ENCODE data around the gene CRLF1.

The CRLF1 gene

GRCh38 chr19:18647807-18648206, 41.2 kb upstream of the CRLF1 start:
- Histone ChIP-seq H3K4me3 (ENCODE audit: low read depth, low read length) (no peak overlapping the region), H3K9me3 (ENCODE audit: control insufficient read depth, insufficient read depth, low read depth, low read length) (no peaks in the 10 kb centered on the region), H3K36me3 (ENCODE audit: control insufficient read depth in 2 of 2, insufficient read depth in 1 of 2, low read length in 2 of 2) (no peaks in the 10 kb centered on the region), H3K27ac (ENCODE audit: extremely low read depth, low read depth, low read length) (no peak overlapping the region), H3K4me1 (ENCODE audit: control insufficient read depth, insufficient read depth, low read length) (no peaks in the 10 kb centered on the region)
- POLR2A ChIA-PET = no interaction called here
- TF ChIP-seq ZNF266 (tag by site-specific recombination; IDR thresholded peaks at IDR 0.05; ENCODE audit: low read depth) (no peak), ZNF366 (tag by site-specific recombination; conservative IDR thresholded peaks at IDR 0.05) (0 out of 2 replicates have a peak, but pooled peaks have one; percentile 5), GFI1B (tag by site-specific recombination; IDR thresholded peaks at IDR 0.05) (no peak), ZNF274 (IDR thresholded peaks at IDR 0.05; ENCODE audit: low read length) (no peak), ZNF274 (tag by site-specific recombination; IDR thresholded peaks at IDR 0.05; ENCODE audit: borderline replicate concordance) (no peak)
- CTCF ChIA-PET = no interaction called here

DNA sequence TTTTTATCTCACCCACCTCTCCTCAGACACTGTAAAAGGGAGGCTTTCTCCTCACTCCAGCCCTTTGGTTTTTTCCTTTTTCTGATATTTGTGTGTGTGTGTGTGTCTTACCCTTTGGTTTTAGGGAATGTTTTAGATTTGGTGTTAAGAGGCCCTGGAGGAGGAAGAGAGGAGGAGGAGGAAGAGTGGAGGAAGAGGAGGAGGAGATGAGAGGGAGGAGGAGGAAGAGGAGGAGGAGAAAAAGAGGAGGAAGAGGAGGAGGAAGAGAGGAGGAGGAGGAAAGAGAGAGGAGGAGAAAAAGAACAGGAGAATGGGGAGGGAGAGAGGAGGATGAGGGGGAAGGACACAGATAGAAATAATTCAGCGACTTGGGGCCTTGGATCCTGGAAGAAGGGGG, 40.8 kb upstream of the CRLF1 start:
- Histone ChIP-seq H3K36me3 (ENCODE audit: control insufficient read depth in 2 of 2, insufficient read depth in 1 of 2, low read length in 2 of 2) (no peaks in the 10 kb centered on the region), H3K9me3 (ENCODE audit: control insufficient read depth, insufficient read depth, low read depth, low read length) (no peaks in the 10 kb centered on the region), H3K4me1 (ENCODE audit: control insufficient read depth, insufficient read depth, low read length) (no peaks in the 10 kb centered on the region), H3K27ac (ENCODE audit: extremely low read depth, low read depth, low read length) (no peak overlapping the region), H3K4me3 (ENCODE audit: low read depth, low read length) (no peak overlapping the region)
- ChIA-PET CTCF (no interaction called here), POLR2A (no interaction called here)
- no peak for TF ChIP-seq HOXA7 (CRISPR knock-in tag; IDR thresholded peaks at IDR 0.05; ENCODE audit: borderline replicate concordance)
- TF ChIP-seq, protein P1, sequence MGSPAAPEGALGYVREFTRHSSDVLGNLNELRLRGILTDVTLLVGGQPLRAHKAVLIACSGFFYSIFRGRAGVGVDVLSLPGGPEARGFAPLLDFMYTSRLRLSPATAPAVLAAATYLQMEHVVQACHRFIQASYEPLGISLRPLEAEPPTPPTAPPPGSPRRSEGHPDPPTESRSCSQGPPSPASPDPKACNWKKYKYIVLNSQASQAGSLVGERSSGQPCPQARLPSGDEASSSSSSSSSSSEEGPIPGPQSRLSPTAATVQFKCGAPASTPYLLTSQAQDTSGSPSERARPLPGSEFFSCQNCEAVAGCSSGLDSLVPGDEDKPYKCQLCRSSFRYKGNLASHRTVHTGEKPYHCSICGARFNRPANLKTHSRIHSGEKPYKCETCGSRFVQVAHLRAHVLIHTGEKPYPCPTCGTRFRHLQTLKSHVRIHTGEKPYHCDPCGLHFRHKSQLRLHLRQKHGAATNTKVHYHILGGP (tag by site-specific recombination; IDR thresholded peaks at IDR 0.05) = no peak
- TF ChIP-seq, protein P2, sequence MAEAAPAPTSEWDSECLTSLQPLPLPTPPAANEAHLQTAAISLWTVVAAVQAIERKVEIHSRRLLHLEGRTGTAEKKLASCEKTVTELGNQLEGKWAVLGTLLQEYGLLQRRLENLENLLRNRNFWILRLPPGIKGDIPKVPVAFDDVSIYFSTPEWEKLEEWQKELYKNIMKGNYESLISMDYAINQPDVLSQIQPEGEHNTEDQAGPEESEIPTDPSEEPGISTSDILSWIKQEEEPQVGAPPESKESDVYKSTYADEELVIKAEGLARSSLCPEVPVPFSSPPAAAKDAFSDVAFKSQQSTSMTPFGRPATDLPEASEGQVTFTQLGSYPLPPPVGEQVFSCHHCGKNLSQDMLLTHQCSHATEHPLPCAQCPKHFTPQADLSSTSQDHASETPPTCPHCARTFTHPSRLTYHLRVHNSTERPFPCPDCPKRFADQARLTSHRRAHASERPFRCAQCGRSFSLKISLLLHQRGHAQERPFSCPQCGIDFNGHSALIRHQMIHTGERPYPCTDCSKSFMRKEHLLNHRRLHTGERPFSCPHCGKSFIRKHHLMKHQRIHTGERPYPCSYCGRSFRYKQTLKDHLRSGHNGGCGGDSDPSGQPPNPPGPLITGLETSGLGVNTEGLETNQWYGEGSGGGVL (tag by site-specific recombination; IDR thresholded peaks at IDR 0.05) = peak; percentile 60
- TF ChIP-seq, protein P3, sequence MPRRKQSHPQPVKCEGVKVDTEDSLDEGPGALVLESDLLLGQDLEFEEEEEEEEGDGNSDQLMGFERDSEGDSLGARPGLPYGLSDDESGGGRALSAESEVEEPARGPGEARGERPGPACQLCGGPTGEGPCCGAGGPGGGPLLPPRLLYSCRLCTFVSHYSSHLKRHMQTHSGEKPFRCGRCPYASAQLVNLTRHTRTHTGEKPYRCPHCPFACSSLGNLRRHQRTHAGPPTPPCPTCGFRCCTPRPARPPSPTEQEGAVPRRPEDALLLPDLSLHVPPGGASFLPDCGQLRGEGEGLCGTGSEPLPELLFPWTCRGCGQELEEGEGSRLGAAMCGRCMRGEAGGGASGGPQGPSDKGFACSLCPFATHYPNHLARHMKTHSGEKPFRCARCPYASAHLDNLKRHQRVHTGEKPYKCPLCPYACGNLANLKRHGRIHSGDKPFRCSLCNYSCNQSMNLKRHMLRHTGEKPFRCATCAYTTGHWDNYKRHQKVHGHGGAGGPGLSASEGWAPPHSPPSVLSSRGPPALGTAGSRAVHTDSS (tag by site-specific recombination; IDR thresholded peaks at IDR 0.05) = peak; percentile 93
- peak; percentile 96 for TF ChIP-seq ZFHX2 (tag by site-specific recombination; conservative IDR thresholded peaks at IDR 0.05)
- peak; percentile 99 for TF ChIP-seq EGR2 (tag by site-specific recombination; IDR thresholded peaks at IDR 0.05; ENCODE audit: low read depth)
- TF ChIP-seq ZNF366 (tag by site-specific recombination; conservative IDR thresholded peaks at IDR 0.05) = peak; percentile 86
- peak; percentile 48; the same call in 1 of the 2 replicates for TF ChIP-seq PRDM1 (tag by site-specific recombination; IDR thresholded peaks at IDR 0.05)

DNA sequence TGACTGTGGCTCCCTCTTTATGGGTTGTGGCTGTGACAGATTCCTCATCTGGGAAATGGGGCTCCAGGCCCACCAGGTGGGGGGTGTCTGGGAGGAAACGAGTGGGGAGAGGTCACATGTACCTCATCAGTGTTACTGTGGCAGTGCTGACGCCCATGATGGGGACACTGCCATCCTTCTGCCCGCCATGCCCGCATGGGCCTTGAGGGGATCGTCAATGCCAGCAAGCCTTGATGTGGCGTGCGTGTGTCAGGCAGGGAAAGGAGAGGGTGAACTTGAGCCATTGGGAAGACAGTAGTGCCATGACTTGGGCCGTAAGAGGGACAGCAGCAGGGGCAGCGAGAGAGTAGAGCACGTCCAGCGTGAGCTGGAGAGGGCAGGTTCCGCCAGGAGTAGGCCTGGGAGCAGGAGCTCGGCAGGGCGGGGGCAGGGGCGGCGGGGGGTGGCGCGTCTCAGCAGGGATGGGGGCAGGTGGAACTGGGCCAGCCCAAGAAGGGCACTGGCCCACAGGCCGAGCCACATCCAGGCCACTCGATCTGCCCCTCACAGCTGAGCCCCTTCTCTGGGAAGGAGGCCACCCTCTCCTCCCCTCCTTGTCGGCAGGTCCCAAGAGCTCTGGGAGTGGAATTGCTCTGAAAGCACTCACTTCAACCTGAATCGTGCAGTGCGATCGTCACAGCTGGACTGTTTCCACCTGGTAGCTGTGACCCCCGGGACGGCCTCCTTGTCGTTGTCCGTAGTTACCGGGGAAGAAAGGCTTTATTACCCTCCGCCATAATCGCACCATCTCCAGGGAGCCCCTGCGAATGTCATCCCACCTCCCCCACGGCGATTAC, 40.2 kb upstream of the CRLF1 start:
- Histone ChIP-seq H3K9me3 (ENCODE audit: control insufficient read depth, insufficient read depth, low read depth, low read length) (no peaks in the 10 kb centered on the region), H3K36me3 (ENCODE audit: control insufficient read depth in 2 of 2, insufficient read depth in 1 of 2, low read length in 2 of 2) (no peaks in the 10 kb centered on the region), H3K4me1 (ENCODE audit: control insufficient read depth, insufficient read depth, low read length) (no peaks in the 10 kb centered on the region), H3K27ac (ENCODE audit: extremely low read depth, low read depth, low read length) (no peak overlapping the region), H3K4me3 (ENCODE audit: low read depth, low read length) (no peak overlapping the region)
- peak; percentile 42 for TF ChIP-seq ZIC2 (tag by site-specific recombination; IDR thresholded peaks at IDR 0.05)
- TF ChIP-seq ZNF391 (tag by site-specific recombination; IDR thresholded peaks at IDR 0.05; ENCODE audit: borderline replicate concordance, low read depth) = no peak
- no peak for TF ChIP-seq ZBTB44 (tag by site-specific recombination; IDR thresholded peaks at IDR 0.05)
- TF ChIP-seq ZNF48 (tag by site-specific recombination; IDR thresholded peaks at IDR 0.05) = no peak
- peak; percentile 44; the same call in 1 of the 2 replicates for TF ChIP-seq GLIS1 (tag by site-specific recombination; IDR thresholded peaks at IDR 0.05)
- TF ChIP-seq IKZF3 (tag by site-specific recombination; IDR thresholded peaks at IDR 0.05) = no peak
- TF ChIP-seq ZSCAN18 (tag by site-specific recombination; IDR thresholded peaks at IDR 0.05) = no peak
- 0 out of 2 replicates have a peak, but pooled peaks have one; percentile 10 for TF ChIP-seq ZNF140 (tag by site-specific recombination; IDR thresholded peaks at IDR 0.05)
- ChIA-PET POLR2A (no interaction called here), CTCF (no interaction called here)
